ENCODE results near the gene GNL1. TPM values are rescaled to one million over a fixed set of nuclear protein-coding genes. Genes with fewer than 3 reads are reported as not detected.

The GNL1 gene
- total and polyA plus RNA-seq, 4 experiments from 2014 or later = 37.4 to 83.9 (median 67.4) TPM

GRCh38 chr6:30583921-30584320 is 27.6 kb upstream of the GNL1 start:
- no peak for DNase-seq
- Histone ChIP-seq H3K4me3 (ENCODE audit: low read length in 2 of 2) (no peak overlapping the region), H3K4me1 (ENCODE audit: insufficient read depth, low read length) (no peaks in the 10 kb centered on the region), H3K27ac (ENCODE audit: low read depth, low read length) (no peak overlapping the region), H3K27me3 (ENCODE audit: insufficient read depth, low read length) (no peaks in the 10 kb centered on the region), H3K9me3 (ENCODE audit: control insufficient read depth in 1 of 2, low read length in 2 of 2) (no peaks in the 10 kb centered on the region), H3K36me3 (ENCODE audit: insufficient read depth, low read length) (peaks cover 86% of the 10 kb centered on the region)
- H3K4me3 Mint-ChIP-seq = no peak overlapping the region
- intact Hi-C loops (cut with micrococcal nuclease) = no loop called here
- POLR2A ChIA-PET (ENCODE audit: partially characterized antibody) = interaction anchor here (1.1 to 2.0 kb wide), 3 partner anchors 13 to 133 kb away, joined by 3 to 6 read pairs (median 6); partner anchors contain the start of genes ABCF1 and MDC1
- H3K27me3 Mint-ChIP-seq = no peaks in the 10 kb centered on the region
- H3K4me1 Mint-ChIP-seq = no peaks in the 10 kb centered on the region
- peaks cover 58 to 77% of the 10 kb centered on the region in 2 donors for H3K36me3 Mint-ChIP-seq
- CTCF ChIA-PET (ENCODE audit: partially characterized antibody) = interaction anchor here (1.4 to 8.2 kb wide), 2 partner anchors 14 to 26 kb away, joined by 3 to 55 read pairs; partner anchors contain the start of gene PRR3
- H3K9me3 Mint-ChIP-seq = peaks cover 0 to 2% (median 0%) of the 10 kb centered on the region in 8 donors
- H3K27ac Mint-ChIP-seq = peak overlapping the region in 3 of 7 donors; percentile 16 to 69 (median 54)

- Histone ChIP-seq H3K36me3 (ENCODE audit: insufficient read depth, low read length) (peaks cover 64% of the 10 kb centered on the region), H3K4me1 (ENCODE audit: insufficient read depth, low read length) (peaks cover 18% of the 10 kb centered on the region), H3K27me3 (ENCODE audit: insufficient read depth, low read length) (no peaks in the 10 kb centered on the region), H3K4me3 (ENCODE audit: low read length in 2 of 2) (no peak overlapping the region), H3K9me3 (ENCODE audit: control insufficient read depth in 1 of 2, low read length in 2 of 2) (no peaks in the 10 kb centered on the region), H3K27ac (ENCODE audit: low read depth, low read length) (no peak overlapping the region)
- Mint-ChIP-seq H3K4me1 (peaks cover 26 to 30% (median 27%) of the 10 kb centered on the region in 4 donors), H3K9me3 (no peaks in the 10 kb centered on the region), H3K27me3 (no peaks in the 10 kb centered on the region), H3K4me3 (no peak overlapping the region), H3K36me3 (peaks cover 52 to 62% of the 10 kb centered on the region in 2 donors), H3K27ac (peak overlapping the region in 3 of 7 donors; percentile 32 to 70 (median 54))
- ChIA-PET CTCF (ENCODE audit: partially characterized antibody) (interaction anchor here (1.4 to 1.9 kb wide), 7 partner anchors 17 to 127 kb away, joined by 3 to 16 read pairs (median 4); no protein-coding TSS in a partner anchor), POLR2A (ENCODE audit: partially characterized antibody) (interaction anchor here (2.5 kb wide), 1 partner anchor 36 kb away, joined by 15 read pairs; no protein-coding TSS in a partner anchor)
- no peak for DNase-seq
- intact Hi-C loops (cut with micrococcal nuclease) = no loop called here
Observed at GRCh38 chr6:30578051-30578450, 21.8 kb upstream of the GNL1 start.

GRCh38 chr6:30573113-30573512 is 16.8 kb upstream of the GNL1 start:
- H3K9me3 Mint-ChIP-seq = peaks cover 0 to 4% (median 0%) of the 10 kb centered on the region in 8 donors
- Histone ChIP-seq H3K36me3 (ENCODE audit: insufficient read depth, low read length) (peaks cover 21% of the 10 kb centered on the region), H3K4me3 (ENCODE audit: low read length in 2 of 2) (no peak overlapping the region), H3K4me1 (ENCODE audit: insufficient read depth, low read length) (peaks cover 45% of the 10 kb centered on the region), H3K27me3 (ENCODE audit: insufficient read depth, low read length) (no peaks in the 10 kb centered on the region), H3K27ac (ENCODE audit: low read depth, low read length) (peak overlapping the region; percentile 95), H3K9me3 (ENCODE audit: control insufficient read depth in 1 of 2, low read length in 2 of 2) (no peaks in the 10 kb centered on the region)
- H3K4me3 Mint-ChIP-seq = peak overlapping the region in 7 of 8 donors; percentile 51 to 100 (median 99)
- peaks cover 53 to 69% (median 63%) of the 10 kb centered on the region in 4 donors for H3K4me1 Mint-ChIP-seq
- peaks cover 18 to 43% of the 10 kb centered on the region in 2 donors for H3K36me3 Mint-ChIP-seq
- H3K27me3 Mint-ChIP-seq = no peaks in the 10 kb centered on the region
- ChIA-PET POLR2A (ENCODE audit: partially characterized antibody) (interaction anchor here (0.8 kb wide), 1 partner anchor 44 kb away, joined by 3 read pairs; the partner anchor contains the start of genes MRPS18B and PPP1R10), CTCF (ENCODE audit: partially characterized antibody) (interaction anchor here (0.7 to 1.2 kb wide), 3 partner anchors 15 to 150 kb away, joined by 3 to 4 read pairs (median 4); no protein-coding TSS in a partner anchor)
- peak overlapping the region; percentile 54 to 99 (median 92) for H3K27ac Mint-ChIP-seq
- no peak for DNase-seq
- intact Hi-C loops (cut with micrococcal nuclease) = no loop called here

- H3K4me3 ChIP-seq (ENCODE audit: low read length in 2 of 2) = peak overlapping the region; percentile 88 to 94
- intact Hi-C loops (cut with micrococcal nuclease) = no loop called here
- H3K27ac ChIP-seq (ENCODE audit: low read depth, low read length) = peak overlapping the region; percentile 95
- H3K36me3 Mint-ChIP-seq = peaks cover 8 to 34% of the 10 kb centered on the region in 2 donors
- DNase-seq = no peak
- H3K4me1 Mint-ChIP-seq = peaks cover 53 to 68% (median 61%) of the 10 kb centered on the region in 4 donors
- H3K9me3 Mint-ChIP-seq = peaks cover 0 to 4% (median 0%) of the 10 kb centered on the region in 8 donors
- H3K4me1 ChIP-seq (ENCODE audit: insufficient read depth, low read length) = peaks cover 45% of the 10 kb centered on the region
- H3K4me3 Mint-ChIP-seq = peak overlapping the region; percentile 97 to 100 (median 100)
- H3K36me3 ChIP-seq (ENCODE audit: insufficient read depth, low read length) = peaks cover 11% of the 10 kb centered on the region
- H3K27ac Mint-ChIP-seq = peak overlapping the region; percentile 97 to 100 (median 99)
- H3K27me3 ChIP-seq (ENCODE audit: insufficient read depth, low read length) = no peaks in the 10 kb centered on the region
- H3K27me3 Mint-ChIP-seq = no peaks in the 10 kb centered on the region
- H3K9me3 ChIP-seq (ENCODE audit: control insufficient read depth in 1 of 2, low read length in 2 of 2) = no peaks in the 10 kb centered on the region
- ChIA-PET POLR2A (ENCODE audit: partially characterized antibody) (interaction anchor here (1.0 kb wide), 1 partner anchor 145 kb away, joined by 3 read pairs; the partner anchor contains the start of gene MDC1), CTCF (ENCODE audit: partially characterized antibody) (no interaction called here)
Observed at GRCh38 chr6:30572148-30572547, 15.9 kb upstream of the GNL1 start.

DNA sequence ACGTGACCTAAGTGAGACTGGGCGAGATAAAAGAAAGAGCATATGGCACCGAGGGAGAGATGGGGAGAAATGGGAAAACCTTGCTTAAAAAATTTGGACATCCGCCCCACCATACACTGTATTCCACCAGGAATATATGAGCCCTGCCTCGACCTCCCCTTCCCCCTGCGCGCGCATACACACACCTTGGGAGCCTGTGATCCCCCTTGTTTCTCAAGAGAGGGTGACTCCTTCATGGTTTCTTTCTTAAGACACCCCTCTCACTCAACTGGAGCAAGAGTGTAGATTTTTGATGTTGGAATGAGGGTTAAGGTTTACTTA is 15.4 kb upstream of the GNL1 start:
- POLR2A ChIA-PET (ENCODE audit: partially characterized antibody) = interaction anchor here (0.6 to 3.2 kb wide), 20 partner anchors 10 to 198 kb away, joined by 3 to 61 read pairs (median 6); partner anchors contain the start of genes ATAT1, GNL1, HLA-E and MDC1
- Mint-ChIP-seq H3K4me3 (peak overlapping the region; percentile 97 to 100 (median 100)), H3K27ac (peak overlapping the region; percentile 97 to 100 (median 99)), H3K4me1 (peaks cover 51 to 67% (median 58%) of the 10 kb centered on the region in 4 donors), H3K36me3 (peaks cover 4 to 29% of the 10 kb centered on the region in 2 donors), H3K27me3 (no peaks in the 10 kb centered on the region), H3K9me3 (peaks cover 0 to 4% (median 0%) of the 10 kb centered on the region in 8 donors)
- Histone ChIP-seq H3K9me3 (ENCODE audit: control insufficient read depth in 1 of 2, low read length in 2 of 2) (no peaks in the 10 kb centered on the region), H3K27me3 (ENCODE audit: insufficient read depth, low read length) (no peaks in the 10 kb centered on the region), H3K4me1 (ENCODE audit: insufficient read depth, low read length) (peaks cover 45% of the 10 kb centered on the region), H3K36me3 (ENCODE audit: insufficient read depth, low read length) (peaks cover 7% of the 10 kb centered on the region), H3K27ac (ENCODE audit: low read depth, low read length) (peak overlapping the region; percentile 95), H3K4me3 (ENCODE audit: low read length in 2 of 2) (peak overlapping the region; percentile 88 to 94)
- CTCF ChIA-PET (ENCODE audit: partially characterized antibody) = interaction anchor here (0.9 to 2.4 kb wide), 6 partner anchors 14 to 89 kb away, joined by 3 to 31 read pairs (median 5); no protein-coding TSS in a partner anchor
- intact Hi-C loops (cut with micrococcal nuclease) = loop anchor here (1.0 kb wide), 4 partner anchors 15 to 55 kb away; partner anchors contain the start of genes GNL1, MRPS18B and PPP1R10
- DNase-seq = no peak

GRCh38 chr6:30571075-30571761 is 14.9 kb upstream of the GNL1 start, which contains the start of gene ABCF1:
TSS of gene ABCF1 (plus strand) at chr6:30571442. CDS start at chr6:30571488, 46 bp downstream.
- Mint-ChIP-seq H3K27ac (peak within 1 kb of the TSS; percentile 97 to 100 (median 99)), H3K27me3 (no peaks in the 10 kb centered on the region), H3K36me3 (peaks cover 0 to 25% of the 10 kb centered on the region in 2 donors), H3K4me1 (peaks cover 48 to 65% (median 54%) of the 10 kb centered on the region in 4 donors), H3K9me3 (peaks cover 0 to 4% (median 0%) of the 10 kb centered on the region in 8 donors), H3K4me3 (peak within 1 kb of the TSS; percentile 97 to 100 (median 100))
- intact Hi-C loops (cut with micrococcal nuclease) = loop anchor here (1.0 kb wide), 4 partner anchors 15 to 55 kb away; partner anchors contain the start of genes GNL1, MRPS18B and PPP1R10
- no peaks in the 10 kb centered on the region for H3K27me3 ChIP-seq (ENCODE audit: insufficient read depth, low read length)
- peak; percentile 98 to 100 (median 99) for DNase-seq
- H3K9me3 ChIP-seq (ENCODE audit: control insufficient read depth in 1 of 2, low read length in 2 of 2) = no peaks in the 10 kb centered on the region
- CTCF ChIA-PET (ENCODE audit: partially characterized antibody) = interaction anchor here (0.8 to 2.4 kb wide), 9 partner anchors 13 to 160 kb away, joined by 3 to 31 read pairs (median 6); partner anchors contain the start of gene MRPS18B
- peak within 1 kb of the TSS; percentile 95 for H3K27ac ChIP-seq (ENCODE audit: low read depth, low read length)
- H3K4me3 ChIP-seq (ENCODE audit: low read length in 2 of 2) = peak within 1 kb of the TSS; percentile 88 to 94
- H3K36me3 ChIP-seq (ENCODE audit: insufficient read depth, low read length) = peaks cover 5% of the 10 kb centered on the region
- H3K4me1 ChIP-seq (ENCODE audit: insufficient read depth, low read length) = peaks cover 45% of the 10 kb centered on the region
- POLR2A ChIA-PET (ENCODE audit: partially characterized antibody) = interaction anchor here (0.6 to 3.2 kb wide), 21 partner anchors 10 to 198 kb away, joined by 3 to 61 read pairs (median 6); partner anchors contain the start of genes ATAT1, GNL1, HLA-E and MDC1
